Measurements from ENCODE around the gene SOAT2. TPM values are rescaled to one million over a fixed set of nuclear protein-coding genes. Genes with fewer than 3 reads are reported as not detected.

The SOAT2 gene
- total RNA-seq, 1 experiment from 2014 or later = not detected

DNA sequence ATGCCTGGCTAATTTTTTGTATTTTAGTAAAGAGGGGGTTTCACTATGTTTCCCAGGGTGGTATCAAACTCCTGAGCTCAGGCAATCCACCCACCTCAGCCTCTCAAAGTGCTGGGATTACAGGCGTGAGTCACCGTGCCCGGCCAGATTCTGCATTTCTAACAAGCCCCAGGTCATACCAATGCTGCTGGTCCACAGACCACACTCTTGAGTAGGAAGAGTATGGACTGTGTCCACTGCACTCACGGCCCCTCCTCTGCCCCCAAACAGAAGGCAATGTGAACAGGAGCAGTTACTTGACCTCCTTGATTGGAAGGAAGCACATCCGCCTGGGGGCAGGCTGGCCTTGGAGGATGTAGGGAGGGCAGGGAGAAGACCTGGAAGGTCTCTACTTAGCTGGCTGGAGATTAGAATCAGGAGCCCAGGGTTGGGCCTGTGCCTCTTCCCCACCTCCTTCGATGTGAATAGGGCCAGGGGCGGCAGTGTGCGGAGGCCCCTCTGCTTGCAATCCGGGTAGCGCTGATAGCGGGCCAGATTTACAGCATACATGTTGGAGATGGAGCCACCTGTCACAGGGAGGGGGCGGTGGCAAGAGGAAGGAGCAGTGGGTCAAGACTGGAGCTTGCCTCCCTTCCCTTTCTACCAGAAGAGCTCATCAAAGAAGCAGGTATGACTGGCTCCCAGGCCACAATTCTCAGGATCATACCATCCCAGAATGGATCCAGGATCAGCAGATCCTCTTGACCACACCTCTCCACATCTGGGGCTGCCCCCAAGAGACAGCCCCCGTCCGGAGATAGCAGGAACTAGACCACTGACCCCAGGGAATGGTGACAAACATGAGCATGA lies 67.8 kb downstream of the SOAT2 start:
- H3K79me2 ChIP-seq (ENCODE audit: insufficient read depth, low read length) = no peaks in the 10 kb centered on the region
- no peaks in the 10 kb centered on the region for H4K20me1 ChIP-seq (ENCODE audit: control insufficient read depth, insufficient read depth, insufficient read length)
- peaks cover 0 to 6% (median 0%) of the 10 kb centered on the region in 3 experiments; a peak in 1 of 7 replicates for H3K36me3 Mint-ChIP-seq (ENCODE audit: insufficient read depth in 1 of 3, low read depth in 3 of 3)
- H2BK15ac ChIP-seq (ENCODE audit: low read depth, low read length) = no peak overlapping the region
- no peaks in the 10 kb centered on the region; the same call in 1 of the 2 replicates for H3K4me1 ChIP-seq (ENCODE audit: insufficient read depth, low read length)
- no peak overlapping the region for H4K5ac ChIP-seq (ENCODE audit: insufficient read length, low read depth, low read length)
- DNase-seq = no peak
- H3K4me2 ChIP-seq (ENCODE audit: insufficient read depth, insufficient read length, low read length) = no peak overlapping the region
- H3K79me1 ChIP-seq (ENCODE audit: insufficient read depth, low read depth, low read length, poor library complexity, severe bottlenecking) = no peaks in the 10 kb centered on the region
- H3K9me3 Mint-ChIP-seq = no peaks in the 10 kb centered on the region; a peak in 1 of 5 replicates
- no peak overlapping the region for H2BK5ac ChIP-seq (ENCODE audit: insufficient read length, low read length)
- H2AFZ ChIP-seq (ENCODE audit: low read length) = no peak overlapping the region
- H3K9ac ChIP-seq (ENCODE audit: extremely low read depth, insufficient read length, low read length) = no peak overlapping the region
- no peak overlapping the region for H3T11ph ChIP-seq (ENCODE audit: low read length)
- no peak overlapping the region for H3K23ac ChIP-seq (ENCODE audit: insufficient read length, low read depth, low read length)
- no CpG with 5 or more reads among the region's 14 CpGs for WGBS (ENCODE audit: extremely low coverage, insufficient read length, low lambda C conversion rate)
- no peak overlapping the region for H2BK120ac ChIP-seq (ENCODE audit: low read depth, low read length, poor library complexity, severe bottlenecking)
- H3K23me2 ChIP-seq (ENCODE audit: insufficient read length, low read depth, low read length, poor library complexity, severe bottlenecking) = no peaks in the 10 kb centered on the region
- H3K27me3 ChIP-seq (ENCODE audit: insufficient read depth, low read length) = peaks cover 23% of the 10 kb centered on the region
- no peak overlapping the region for H3K18ac ChIP-seq (ENCODE audit: insufficient read length, low read depth, low read length)
- no peak overlapping the region for H3K27ac ChIP-seq (ENCODE audit: insufficient read length, low read depth, low read length)
- no peak overlapping the region for H2AK5ac ChIP-seq (ENCODE audit: insufficient read length, low read length)
- no peak overlapping the region for H3K27ac Mint-ChIP-seq
- H2BK12ac ChIP-seq (ENCODE audit: insufficient read length, low read depth, low read length) = no peak overlapping the region
- peaks cover 93% of the 10 kb centered on the region for H3K27me3 Mint-ChIP-seq (ENCODE audit: low read depth)
- TF ChIP-seq, protein P1, sequence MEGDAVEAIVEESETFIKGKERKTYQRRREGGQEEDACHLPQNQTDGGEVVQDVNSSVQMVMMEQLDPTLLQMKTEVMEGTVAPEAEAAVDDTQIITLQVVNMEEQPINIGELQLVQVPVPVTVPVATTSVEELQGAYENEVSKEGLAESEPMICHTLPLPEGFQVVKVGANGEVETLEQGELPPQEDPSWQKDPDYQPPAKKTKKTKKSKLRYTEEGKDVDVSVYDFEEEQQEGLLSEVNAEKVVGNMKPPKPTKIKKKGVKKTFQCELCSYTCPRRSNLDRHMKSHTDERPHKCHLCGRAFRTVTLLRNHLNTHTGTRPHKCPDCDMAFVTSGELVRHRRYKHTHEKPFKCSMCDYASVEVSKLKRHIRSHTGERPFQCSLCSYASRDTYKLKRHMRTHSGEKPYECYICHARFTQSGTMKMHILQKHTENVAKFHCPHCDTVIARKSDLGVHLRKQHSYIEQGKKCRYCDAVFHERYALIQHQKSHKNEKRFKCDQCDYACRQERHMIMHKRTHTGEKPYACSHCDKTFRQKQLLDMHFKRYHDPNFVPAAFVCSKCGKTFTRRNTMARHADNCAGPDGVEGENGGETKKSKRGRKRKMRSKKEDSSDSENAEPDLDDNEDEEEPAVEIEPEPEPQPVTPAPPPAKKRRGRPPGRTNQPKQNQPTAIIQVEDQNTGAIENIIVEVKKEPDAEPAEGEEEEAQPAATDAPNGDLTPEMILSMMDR (conservative IDR thresholded peaks at IDR 0.05) = no peak
- no peaks in the 10 kb centered on the region for H3K9me3 ChIP-seq (ENCODE audit: control insufficient read depth, low read depth, low read length)
- no peak overlapping the region for H3K56ac ChIP-seq (ENCODE audit: insufficient read length, low read depth, low read length)
- H2BK20ac ChIP-seq (ENCODE audit: low read depth, low read length, poor library complexity, severe bottlenecking) = no peak overlapping the region
- H3K4ac ChIP-seq (ENCODE audit: low read depth, low read length) = no peak overlapping the region
- H4K91ac ChIP-seq (ENCODE audit: insufficient read length, low read depth, low read length) = no peak overlapping the region
- H3K4me3 Mint-ChIP-seq = no peak overlapping the region
- H4K8ac ChIP-seq (replicated peaks; ENCODE audit: insufficient read length, low read depth, low read length) = no peak overlapping the region
- H3K4me1 Mint-ChIP-seq = peaks cover 11 to 21% of the 10 kb centered on the region in 2 experiments
- no peak overlapping the region; the same call in 1 of the 2 replicates for H3K14ac ChIP-seq (ENCODE audit: insufficient read depth, low read length)

Data from H9 (cell line).